H1 (cell line): ENCODE results near the gene KCTD2. TPM values are rescaled to one million over a fixed set of nuclear protein-coding genes. Genes with fewer than 3 reads are reported as not detected.

Experiments used
- CTCF ChIA-PET: fragments of 300-600 bp; sonication (Branson Sonifier 250); formaldehyde crosslinking; loops from one replicate; lab custom pipeline; 2021; ENCODE audit not compliant: partially characterized antibody; lab: Charles Lee
- POLR2A ChIA-PET: fragments of 300-600 bp; sonication (Branson Sonifier 250); formaldehyde crosslinking; loops from one replicate; lab custom pipeline; 2021; ENCODE audit warnings: inconsistent platforms; ENCODE audit not compliant: partially characterized antibody; lab: Charles Lee
- DNase-seq, 2 experiments: peaks; one replicate each; pipeline versions ENCODE4 v3.0.0 to v3.0.0-alpha.2; 2010 to 2022; ENCODE audit warnings: low spot score in 2 of 2, low read depth in 1 of 2, mixed read lengths in 1 of 2
- FAIRE-seq: peaks from 2 replicates; lab custom pipeline; 2011; peaks lifted over from hg19 to GRCh38; lab: Jason Lieb, UNC
- H2AFZ ChIP-seq: 2 replicates; pipeline ENCODE4 v1.8.1; 2012; ENCODE audit warnings: low read length, inconsistent platforms
- H2AK5ac ChIP-seq: 2 replicates; pipeline ENCODE4 v1.6.1; 2013; ENCODE audit warnings: low read depth, low read length
- H2BK120ac ChIP-seq: replicated peaks from 2 replicates; pipeline ENCODE3; 2013; ENCODE audit warnings: low read depth, low read length, inconsistent platforms
- H2BK12ac ChIP-seq: 2 replicates; pipeline ENCODE4 v1.6.1; 2013; ENCODE audit warnings: low read depth, low read length
- H2BK15ac ChIP-seq: 2 replicates; pipeline ENCODE4 v1.6.1; 2013; ENCODE audit warnings: low read length
- H2BK20ac ChIP-seq: 2 replicates; pipeline ENCODE4 v1.6.1; 2013; ENCODE audit warnings: low read length
- H2BK5ac ChIP-seq: 2 replicates; pipeline ENCODE4 v1.6.1; 2013; ENCODE audit warnings: low read depth, low read length
- H3K14ac ChIP-seq: 2 replicates; pipeline ENCODE4 v1.6.1; 2013; ENCODE audit warnings: inconsistent platforms; ENCODE audit not compliant: insufficient read length
- H3K18ac ChIP-seq: 2 replicates; pipeline ENCODE4 v1.6.1; 2013; ENCODE audit warnings: low read length; ENCODE audit errors: extremely low read depth
- H3K23ac ChIP-seq: 2 replicates; pipeline ENCODE4 v1.6.1; 2013; ENCODE audit warnings: inconsistent platforms; ENCODE audit not compliant: insufficient read length
- H3K23me2 ChIP-seq: 2 replicates; pipeline ENCODE4 v1.6.1; 2013; ENCODE audit warnings: low read depth, low read length
- H3K27ac ChIP-seq: 2 replicates; pipeline ENCODE4 v1.6.1; 2011; ENCODE audit warnings: low read depth, low read length, inconsistent platforms
- H3K27me3 ChIP-seq, 4 experiments: replicated peaks in 1 of 4; 1 replicate in 1 of 4; 2 replicates in 3 of 4; pipeline versions ENCODE4 v1.6.1 to v1.8.1; 2011 to 2013; ENCODE audit warnings: low read length in 3 of 4, mild to moderate bottlenecking in 3 of 4, inconsistent platforms in 2 of 4, mixed read lengths in 2 of 4, moderate library complexity in 1 of 4; ENCODE audit not compliant: control insufficient read depth in 3 of 4, insufficient read depth in 3 of 4; ENCODE audit errors: extremely low read depth in 1 of 4
- H3K36me3 ChIP-seq, 4 experiments: 2 replicates each; pipeline versions ENCODE4 v1.6.1 to v1.8.1; 2011 to 2013; ENCODE audit warnings: mild to moderate bottlenecking in 4 of 4, low read length in 3 of 4, moderate library complexity in 2 of 4, control low read depth in 1 of 4, inconsistent platforms in 1 of 4; ENCODE audit not compliant: insufficient read depth in 4 of 4, control insufficient read depth in 2 of 4
- H3K4ac ChIP-seq: replicated peaks from 2 replicates; pipeline ENCODE3; 2013; ENCODE audit warnings: low read length, low read depth, mixed read lengths, inconsistent platforms; ENCODE audit not compliant: insufficient read length
- H3K4me1 ChIP-seq, 4 experiments: replicated peaks in 1 of 4; 1 replicate in 1 of 4; 2 replicates in 3 of 4; pipeline versions ENCODE4 v1.6.1 to v1.8.1; 2011 to 2013; ENCODE audit warnings: low read length in 3 of 4, inconsistent platforms in 2 of 4, mixed read lengths in 1 of 4; ENCODE audit not compliant: insufficient read depth in 4 of 4, control insufficient read depth in 3 of 4
- H3K4me2 ChIP-seq, 2 experiments: 2 replicates each; pipeline versions ENCODE4 v1.6.1 to v1.8.1; 2011 to 2013; ENCODE audit warnings: low read depth in 2 of 2, low read length in 2 of 2, control low read depth in 1 of 2, inconsistent platforms in 1 of 2, mild to moderate bottlenecking in 1 of 2; ENCODE audit not compliant: insufficient read depth in 1 of 2
- H3K4me3 ChIP-seq, 4 experiments: fragments of 200-600, 300-600 bp in 1 of 4; sonication (generic), shearing (Covaris generic), sonication (Bioruptor Twin) in 1 of 4; 2 replicates each; pipeline versions ENCODE4 v1.5.1 to v1.8.1; 2011 to 2016; ENCODE audit warnings: low read length in 4 of 4, low read depth in 3 of 4, control low read depth in 2 of 4, inconsistent platforms in 2 of 4, mild to moderate bottlenecking in 2 of 4, mixed read lengths in 1 of 4, moderate library complexity in 1 of 4; ENCODE audit not compliant: insufficient read depth in 2 of 4; ENCODE audit errors: extremely low read depth in 1 of 4
- H3K56ac ChIP-seq: replicated peaks from 2 replicates; pipeline ENCODE3; 2013; ENCODE audit warnings: low read depth, mild to moderate bottlenecking, mixed read lengths, low read length, inconsistent platforms; ENCODE audit not compliant: insufficient read length
- H3K79me1 ChIP-seq: 2 replicates; pipeline ENCODE4 v1.6.1; 2013; ENCODE audit warnings: low read depth, low read length, control low read depth
- H3K79me2 ChIP-seq, 2 experiments: 2 replicates each; pipeline versions ENCODE4 v1.6.1 to v1.8.1; 2012 to 2013; ENCODE audit warnings: low read length in 2 of 2, mild to moderate bottlenecking in 2 of 2, inconsistent platforms in 1 of 2; ENCODE audit not compliant: insufficient read depth in 2 of 2, control insufficient read depth in 1 of 2
- H3K9ac ChIP-seq, 4 experiments: replicated peaks in 1 of 4; 1 replicate in 1 of 4; 2 replicates in 3 of 4; pipeline versions ENCODE4 v1.6.1 to v1.8.1; 2011 to 2013; ENCODE audit warnings: low read depth in 3 of 4, low read length in 3 of 4, control low read depth in 2 of 4, mild to moderate bottlenecking in 2 of 4, moderate library complexity in 2 of 4, inconsistent platforms in 1 of 4; ENCODE audit errors: extremely low read depth in 1 of 4
- H3K9me3 ChIP-seq, 2 experiments: 2 replicates each; pipeline versions ENCODE4 v1.6.1 to v1.8.1; 2012 to 2013; ENCODE audit warnings: mild to moderate bottlenecking in 2 of 2, moderate library complexity in 2 of 2, control low read depth in 1 of 2, inconsistent platforms in 1 of 2, low read depth in 1 of 2, low read length in 1 of 2, mixed read lengths in 1 of 2; ENCODE audit not compliant: insufficient read depth in 2 of 2
- H4K20me1 ChIP-seq, 2 experiments: replicated peaks in 1 of 2; 2 replicates each; pipeline versions ENCODE3 to v1.8.1; 2011 to 2013; ENCODE audit warnings: inconsistent platforms in 2 of 2, low read length in 2 of 2, mild to moderate bottlenecking in 1 of 2; ENCODE audit not compliant: insufficient read depth in 2 of 2, control insufficient read depth in 1 of 2
- H4K5ac ChIP-seq: 2 replicates; pipeline ENCODE4 v1.6.1; 2013; ENCODE audit warnings: low read length, low read depth, mixed read lengths, inconsistent platforms; ENCODE audit not compliant: insufficient read length
- H4K8ac ChIP-seq: 2 replicates; pipeline ENCODE4 v1.8.0; 2013; ENCODE audit warnings: mild to moderate bottlenecking, moderate library complexity, low read length, inconsistent platforms; ENCODE audit not compliant: insufficient read depth; ENCODE audit errors: extremely low read depth
- H4K91ac ChIP-seq: replicated peaks from 2 replicates; pipeline ENCODE3; 2013; ENCODE audit warnings: low read length, mixed read lengths, inconsistent platforms; ENCODE audit not compliant: insufficient read length
- HDAC2 ChIP-seq, 2 experiments: fragments of 300-600 bp in 1 of 2; sonication (generic) in 1 of 2; IDR thresholded peaks; 2 replicates each; pipeline ENCODE4 v1.6.1; 2011 to 2012; ENCODE audit warnings: low read depth in 2 of 2, low read length in 2 of 2, mild to moderate bottlenecking in 2 of 2, moderate library complexity in 2 of 2, borderline replicate concordance in 1 of 2, inconsistent platforms in 1 of 2
- YY1 ChIP-seq: IDR thresholded peaks from 2 replicates; pipeline ENCODE4 v1.6.1; 2011; ENCODE audit warnings: low read depth, mild to moderate bottlenecking, low read length
- WGBS, 2 experiments: shearing (Covaris generic) in 1 of 2; methylation state at CpG; one replicate each; pipeline versions ENCODE4 v1.1.6 to v1.1.7; 2013 to 2015; ENCODE audit warnings: low lambda C conversion rate in 2 of 2, mixed read lengths in 2 of 2, inconsistent platforms in 1 of 2, low coverage in 1 of 2, missing lambda C conversion rate in 1 of 2; ENCODE audit not compliant: insufficient replicate concordance in 2 of 2, insufficient coverage in 1 of 2, insufficient read length in 1 of 2; ENCODE audit errors: extremely low coverage in 1 of 2, missing lambda C conversion rate in 1 of 2; 5-methylcytosine and 5-hydroxymethylcytosine counted together
- polyA plus RNA-seq, 7 experiments: library from polyadenylated mRNA; depleted of rRNA in 3 of 7; stranded (reverse) in 5 of 7; unstranded in 2 of 7; fragments of >200 nt in 5 of 7; fragments of 200-250 nt in 2 of 7; gene quantifications; 1 replicate in 5 of 7; 2 replicates in 1 of 7; 4 replicates in 1 of 7; pipeline versions ENCODE4 v1.2.1 to v1.2.3, GENCODE V29; 2011 to 2013; ENCODE audit warnings: missing spikeins in 2 of 7, mixed read lengths in 2 of 7
- total RNA-seq: library from RNA; stranded (reverse); fragmentation: NEBNext Ultra II Directional; extraction: Animal tissue kit (Norgen Biotek cat#: 25700); gene quantifications from 2 replicates; pipeline ENCODE4 v1.2.1, GENCODE V29; 2021

The KCTD2 gene
- total and polyA plus RNA-seq, 2 of the 8 experiments (the other 6 are each of a cell fraction or from before 2014, with no cell fraction given): 33.7 to 36.8 TPM

- H3K4me2 ChIP-seq: no peak overlapping the region
- H2AK5ac ChIP-seq: no peak overlapping the region
- WGBS, 2 experiments: 94% methylated on average over 2 of the region's 3 CpGs; no CpG with 5 or more reads in 1 of the 2 experiments
- H3K14ac ChIP-seq: no peak overlapping the region
- no peak overlapping the region for H4K91ac ChIP-seq
- no peak overlapping the region for H2BK20ac ChIP-seq
- H3K23me2 ChIP-seq: no peaks in the 10 kb centered on the region
- no peak overlapping the region for H2BK15ac ChIP-seq
- H3K4ac ChIP-seq: no peak overlapping the region
- no peaks in the 10 kb centered on the region for H3K27me3 ChIP-seq
- ChIA-PET POLR2A (interaction anchor here (3.2 kb wide), 1 partner anchor 9 kb away, joined by 27 read pairs; the partner anchor contains the start of gene MRPL58), CTCF (interaction anchor here (0.7 to 20.3 kb wide), 10 partner anchors 7 to 42 kb away, joined by 3 to 345 read pairs (median 10); partner anchors contain the start of genes CDR2L and MRPL58)
- H3K4me3 ChIP-seq: no peak overlapping the region
- H3K27ac ChIP-seq: no peak overlapping the region
- H4K5ac ChIP-seq: no peak overlapping the region
- H3K4me1 ChIP-seq: no peaks in the 10 kb centered on the region
- FAIRE-seq (no peak), DNase-seq (no peak)
- no peaks in the 10 kb centered on the region for H3K79me1 ChIP-seq
- H4K20me1 ChIP-seq: peaks cover 0 to 4% of the 10 kb centered on the region in 2 experiments
- no peak overlapping the region for H3K23ac ChIP-seq
- H3K36me3 ChIP-seq: peaks cover 5 to 30% (median 20%) of the 10 kb centered on the region in 4 experiments; a peak in 6 of 8 replicates
- no peak overlapping the region for H3K56ac ChIP-seq
- TF ChIP-seq YY1 (no peak), HDAC2 (IDR thresholded peaks at IDR 0.05; ENCODE audit: borderline replicate concordance in 1 of 2, low read depth in 2 of 2, low read length in 2 of 2) (no peak)
- H4K8ac ChIP-seq: no peak overlapping the region
- H3K9me3 ChIP-seq: no peaks in the 10 kb centered on the region
- H3K18ac ChIP-seq: no peak overlapping the region
- H2BK120ac ChIP-seq: no peak overlapping the region
- no peak overlapping the region for H2BK5ac ChIP-seq
- no peaks in the 10 kb centered on the region for H3K79me2 ChIP-seq
- H3K9ac ChIP-seq: no peak overlapping the region
- no peak overlapping the region for H2BK12ac ChIP-seq
- H2AFZ ChIP-seq: no peak overlapping the region
Measured at GRCh38 chr17:75004371-75004770, 42.7 kb upstream of the KCTD2 start.
